Measurements from ENCODE around the gene RBFOX2. TPM values are rescaled to one million over a fixed set of nuclear protein-coding genes. Genes with fewer than 3 reads are reported as not detected.

Gene RBFOX2
- total RNA-seq, 4 donors from 2014 or later: 46.6 to 82.7 (median 62.1) TPM

GRCh38 chr22:35721960-35722359 is 306.7 kb downstream of the RBFOX2 start:
- Histone ChIP-seq H3K9me3 (no peaks in the 10 kb centered on the region), H3K4me1 (no peaks in the 10 kb centered on the region), H3K27me3 (no peaks in the 10 kb centered on the region), H3K27ac (no peak overlapping the region), H3K4me3 (no peak overlapping the region), H3K36me3 (no peaks in the 10 kb centered on the region)
- WGBS: 73% methylated on average over 4 of the region's 4 CpGs
- no peak for TF ChIP-seq POLR2A (IDR thresholded peaks at IDR 0.05)
- TF ChIP-seq CTCF (IDR thresholded peaks at IDR 0.05): no peak
- TF ChIP-seq POLR2AphosphoS5 (IDR thresholded peaks at IDR 0.05): no peak
- no peak for TF ChIP-seq EP300 (IDR thresholded peaks at IDR 0.05)
- DNase-seq (ENCODE audit: low spot score in 2 of 2): no peak

- Histone ChIP-seq H3K27ac (no peak overlapping the region), H3K9me3 (no peaks in the 10 kb centered on the region), H3K27me3 (no peaks in the 10 kb centered on the region), H3K36me3 (no peaks in the 10 kb centered on the region), H3K4me1 (no peaks in the 10 kb centered on the region), H3K4me3 (no peak overlapping the region)
- 78% methylated on average over 13 of the region's 15 CpGs for WGBS
- DNase-seq (ENCODE audit: low spot score in 2 of 2): no peak
- no peak for TF ChIP-seq POLR2A (IDR thresholded peaks at IDR 0.05)
- no peak for TF ChIP-seq CTCF (IDR thresholded peaks at IDR 0.05)
- TF ChIP-seq EP300 (IDR thresholded peaks at IDR 0.05): no peak
- no peak for TF ChIP-seq POLR2AphosphoS5 (IDR thresholded peaks at IDR 0.05)
These were observed 309.3 kb downstream of the RBFOX2 start for GRCh38 chr22:35719212-35719875.

GRCh38 chr22:35717572-35717971 is 311.1 kb downstream of the RBFOX2 start, which contains the start of gene APOL5:
Gene APOL5 (plus strand): TSS chr22:35717872. CDS start chr22:35717872, 0 bp downstream.
- no peak for TF ChIP-seq CTCF (IDR thresholded peaks at IDR 0.05)
- TF ChIP-seq EP300 (IDR thresholded peaks at IDR 0.05): no peak
- TF ChIP-seq POLR2AphosphoS5 (IDR thresholded peaks at IDR 0.05): no peak
- TF ChIP-seq POLR2A (IDR thresholded peaks at IDR 0.05): no peak
- WGBS: 82% methylated on average over 3 of the region's 3 CpGs
- H3K27ac ChIP-seq: no peak within 1 kb of the TSS
- no peaks in the 10 kb centered on the region for H3K36me3 ChIP-seq
- H3K4me3 ChIP-seq: no peak within 1 kb of the TSS
- H3K4me1 ChIP-seq: no peaks in the 10 kb centered on the region
- no peaks in the 10 kb centered on the region for H3K9me3 ChIP-seq
- H3K27me3 ChIP-seq: no peaks in the 10 kb centered on the region
- DNase-seq (ENCODE audit: low spot score in 2 of 2): no peak

GRCh38 chr22:35712672-35713071 is 316.0 kb downstream of the RBFOX2 start:
- Histone ChIP-seq H3K27me3 (no peaks in the 10 kb centered on the region), H3K27ac (no peak overlapping the region), H3K4me1 (no peaks in the 10 kb centered on the region), H3K9me3 (no peaks in the 10 kb centered on the region), H3K4me3 (no peak overlapping the region), H3K36me3 (no peaks in the 10 kb centered on the region)
- TF ChIP-seq EP300 (IDR thresholded peaks at IDR 0.05) (no peak), CTCF (IDR thresholded peaks at IDR 0.05) (no peak), POLR2AphosphoS5 (IDR thresholded peaks at IDR 0.05) (no peak), POLR2A (IDR thresholded peaks at IDR 0.05) (no peak)
- 81% methylated on average over 2 of the region's 2 CpGs for WGBS
- no peak for DNase-seq (ENCODE audit: low spot score in 2 of 2)

- no peaks in the 10 kb centered on the region for H3K9me3 ChIP-seq
- TF ChIP-seq POLR2A (IDR thresholded peaks at IDR 0.05) (no peak), EP300 (IDR thresholded peaks at IDR 0.05) (no peak), CTCF (IDR thresholded peaks at IDR 0.05) (no peak), POLR2AphosphoS5 (IDR thresholded peaks at IDR 0.05) (no peak)
- no peak overlapping the region for H3K4me3 ChIP-seq
- no peaks in the 10 kb centered on the region for H3K27me3 ChIP-seq
- H3K27ac ChIP-seq: no peak overlapping the region
- no peak for DNase-seq (ENCODE audit: low spot score in 2 of 2)
- no peaks in the 10 kb centered on the region for H3K36me3 ChIP-seq
- WGBS: 85% methylated on average over 4 of the region's 4 CpGs
- no peaks in the 10 kb centered on the region for H3K4me1 ChIP-seq
These were observed 317.3 kb downstream of the RBFOX2 start for GRCh38 chr22:35711336-35711735.
